HG02970 (cell line): ENCODE data around the gene SMIM21.

Source experiments
- ATAC-seq: cut with Tn5 transposase; IDR thresholded peaks from one replicate; pipeline ENCODE4 v1.9.1; 2021; ENCODE audit warnings: mild to moderate bottlenecking, moderate library complexity, moderate number of reproducible peaks; ENCODE audit not compliant: unreplicated experiment, low FRiP score

The SMIM21 gene

GRCh38 chr18:75378376-75379315 is 48.9 kb downstream of the SMIM21 start:
- ATAC-seq: no peak

GRCh38 chr18:75377926-75378325 is 49.6 kb downstream of the SMIM21 start:
- no peak for ATAC-seq

- no peak for ATAC-seq
These were observed 50.2 kb downstream of the SMIM21 start for GRCh38 chr18:75377258-75377657.

- ATAC-seq: no peak
These were observed 51.5 kb downstream of the SMIM21 start for GRCh38 chr18:75376004-75376403.

GRCh38 chr18:75375341-75375740 is 52.2 kb downstream of the SMIM21 start:
- ATAC-seq: no peak

- no peak for ATAC-seq
These were observed 53.0 kb downstream of the SMIM21 start for GRCh38 chr18:75374466-75374865.

GRCh38 chr18:75369026-75369721 is 58.3 kb downstream of the SMIM21 start:
- no peak for ATAC-seq

GRCh38 chr18:75365837-75366236 is 61.7 kb downstream of the SMIM21 start:
- no peak for ATAC-seq

- ATAC-seq: no peak
These were observed 62.3 kb downstream of the SMIM21 start for GRCh38 chr18:75365254-75365629.

GRCh38 chr18:75364512-75365253 is 62.8 kb downstream of the SMIM21 start:
- ATAC-seq: no peak

GRCh38 chr18:75363446-75364225 is 63.9 kb downstream of the SMIM21 start:
- no peak for ATAC-seq

GRCh38 chr18:75362435-75362834 is 65.1 kb downstream of the SMIM21 start:
- no peak for ATAC-seq

GRCh38 chr18:75360941-75361340 is 66.6 kb downstream of the SMIM21 start:
- ATAC-seq: no peak

GRCh38 chr18:75360215-75360614 is 67.3 kb downstream of the SMIM21 start:
- no peak for ATAC-seq
